Measurements from ENCODE around the gene BTN2A1.

DNA sequence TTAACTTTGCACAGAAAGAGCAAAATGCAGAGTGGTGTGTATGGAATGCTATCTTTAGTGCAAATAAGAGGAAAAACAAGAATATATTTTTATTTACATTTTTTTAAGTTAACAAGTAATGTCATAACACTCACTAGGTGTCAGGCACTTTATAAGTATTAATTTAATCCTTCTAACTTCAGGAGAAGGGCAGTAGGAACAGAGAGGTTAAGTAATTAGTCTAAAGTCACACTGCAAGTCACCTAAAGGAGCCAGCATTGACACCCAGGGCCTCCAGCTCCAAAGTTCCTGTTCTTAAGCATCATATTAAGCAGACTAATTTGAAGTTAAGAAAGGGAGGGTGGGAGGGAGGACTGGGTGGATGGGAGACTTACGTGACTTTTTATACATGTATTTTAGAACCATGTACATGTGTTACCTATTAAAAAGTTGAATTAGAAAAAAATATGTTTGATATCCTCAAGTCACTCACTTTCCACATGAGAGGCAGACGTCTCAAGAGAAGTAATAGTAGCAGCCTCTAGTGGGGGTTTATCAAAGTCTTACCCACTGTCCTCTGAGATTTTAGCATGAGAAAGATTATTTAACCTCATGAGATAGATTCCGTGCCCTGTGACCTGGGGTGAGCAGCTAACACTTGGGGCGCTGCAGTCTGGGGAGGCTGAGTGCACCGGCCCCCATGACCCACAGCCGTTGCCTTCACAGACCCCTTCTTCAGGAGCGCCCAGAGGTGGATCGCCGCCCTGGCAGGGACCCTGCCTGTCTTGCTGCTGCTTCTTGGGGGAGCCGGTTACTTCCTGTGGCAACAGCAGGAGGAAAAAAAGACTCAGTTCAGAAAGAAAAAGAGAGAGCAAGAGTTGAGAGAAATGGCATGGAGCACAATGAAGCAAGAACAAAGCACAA is 48.7 kb upstream of the BTN2A1 start:
- TF ChIP-seq POLR2A (IDR thresholded peaks at IDR 0.05; ENCODE audit: low read depth, low read length), result no peak
- TF ChIP-seq POLR2AphosphoS5 (IDR thresholded peaks at IDR 0.05; ENCODE audit: low read depth, low read length), result no peak
